ENCODE measurements around the gene FAM193B.
"Not testable (repeated sequence)": the region's sequence is repeated elsewhere in the genome, so short reads cannot be mapped to it uniquely, and the experiment has no call there.

The FAM193B gene

DNA sequence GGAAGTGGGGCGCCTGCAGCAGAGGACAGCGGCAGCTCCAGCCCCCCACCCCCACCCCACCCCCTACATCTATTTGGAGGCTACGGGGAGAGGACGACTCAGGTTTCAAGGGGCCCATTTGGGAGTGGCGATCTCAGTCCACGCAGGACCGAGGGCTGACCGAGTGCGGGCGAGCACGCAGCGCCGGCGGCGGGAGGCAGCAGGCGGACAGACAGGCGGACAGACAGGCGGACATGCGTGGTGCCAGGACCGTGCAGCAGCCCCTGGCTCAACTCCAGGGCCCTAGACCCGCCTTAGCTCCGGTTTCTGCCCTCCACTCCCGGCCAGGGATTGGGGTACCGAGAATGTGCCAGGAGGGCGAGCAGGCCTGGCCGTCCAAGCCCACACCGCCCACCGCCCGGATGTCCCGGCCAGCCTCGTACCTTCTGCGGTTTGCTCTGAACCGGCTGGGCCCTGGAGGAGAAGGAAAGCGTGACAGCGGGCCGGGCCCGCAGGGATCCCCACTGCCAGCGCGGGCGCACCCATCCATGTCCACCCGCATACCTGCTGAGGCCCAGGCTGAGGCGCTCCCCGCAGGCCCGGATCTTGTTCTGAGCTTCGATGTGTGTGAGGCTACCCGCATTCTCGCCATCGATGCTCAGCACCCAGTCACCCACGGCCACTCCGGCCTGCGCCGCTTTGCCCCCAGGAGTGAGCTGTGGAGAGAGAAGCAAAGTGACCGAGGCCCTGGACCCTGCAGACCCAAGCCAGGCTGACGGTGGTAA lies 62.2 kb downstream of the FAM193B start:
- H3K9ac ChIP-seq (ENCODE audit: low read length): no peak overlapping the region
- H3K4me3 ChIP-seq (ENCODE audit: low read length): no peak overlapping the region
- H3K9me3 ChIP-seq (ENCODE audit: control insufficient read depth, low read length): no peaks in the 10 kb centered on the region
- H3K36me3 ChIP-seq (ENCODE audit: control insufficient read depth, insufficient read depth, low read length): peaks cover 6% of the 10 kb centered on the region
- peaks cover 39% of the 10 kb centered on the region for H3K4me1 ChIP-seq (ENCODE audit: control insufficient read depth, insufficient read depth, low read length)
- H3K27me3 ChIP-seq (ENCODE audit: control insufficient read depth, insufficient read depth, low read length): peaks cover 8% of the 10 kb centered on the region

GRCh38 chr5:177491429-177491945 lies 62.9 kb downstream of the FAM193B start:
- peaks cover 38% of the 10 kb centered on the region for H3K4me1 ChIP-seq (ENCODE audit: control insufficient read depth, insufficient read depth, low read length)
- no peak overlapping the region for H3K4me3 ChIP-seq (ENCODE audit: low read length)
- peaks cover 7% of the 10 kb centered on the region for H3K27me3 ChIP-seq (ENCODE audit: control insufficient read depth, insufficient read depth, low read length)
- H3K9ac ChIP-seq (ENCODE audit: low read length): no peak overlapping the region
- no peaks in the 10 kb centered on the region for H3K9me3 ChIP-seq (ENCODE audit: control insufficient read depth, low read length)
- peaks cover 6% of the 10 kb centered on the region for H3K36me3 ChIP-seq (ENCODE audit: control insufficient read depth, insufficient read depth, low read length)

GRCh38 chr5:177490992-177491391 lies 63.4 kb downstream of the FAM193B start:
- Histone ChIP-seq H3K9ac (ENCODE audit: low read length) (no peak overlapping the region), H3K4me3 (ENCODE audit: low read length) (no peak overlapping the region), H3K27me3 (ENCODE audit: control insufficient read depth, insufficient read depth, low read length) (peaks cover 4% of the 10 kb centered on the region), H3K36me3 (ENCODE audit: control insufficient read depth, insufficient read depth, low read length) (peaks cover 6% of the 10 kb centered on the region), H3K4me1 (ENCODE audit: control insufficient read depth, insufficient read depth, low read length) (peaks cover 33% of the 10 kb centered on the region), H3K9me3 (ENCODE audit: control insufficient read depth, low read length) (no peaks in the 10 kb centered on the region)

GRCh38 chr5:177490311-177490991 lies 63.9 kb downstream of the FAM193B start:
- peaks cover 28% of the 10 kb centered on the region for H3K4me1 ChIP-seq (ENCODE audit: control insufficient read depth, insufficient read depth, low read length)
- no peaks in the 10 kb centered on the region for H3K27me3 ChIP-seq (ENCODE audit: control insufficient read depth, insufficient read depth, low read length)
- no peaks in the 10 kb centered on the region for H3K9me3 ChIP-seq (ENCODE audit: control insufficient read depth, low read length)
- peaks cover 6% of the 10 kb centered on the region for H3K36me3 ChIP-seq (ENCODE audit: control insufficient read depth, insufficient read depth, low read length)
- H3K4me3 ChIP-seq (ENCODE audit: low read length): no peak overlapping the region
- H3K9ac ChIP-seq (ENCODE audit: low read length): no peak overlapping the region

GRCh38 chr5:177489119-177489716 lies 65.1 kb downstream of the FAM193B start:
- H3K4me1 ChIP-seq (ENCODE audit: control insufficient read depth, insufficient read depth, low read length): peaks cover 16% of the 10 kb centered on the region
- H3K27me3 ChIP-seq (ENCODE audit: control insufficient read depth, insufficient read depth, low read length): no peaks in the 10 kb centered on the region
- H3K4me3 ChIP-seq (ENCODE audit: low read length): no peak overlapping the region
- H3K9me3 ChIP-seq (ENCODE audit: control insufficient read depth, low read length): no peaks in the 10 kb centered on the region
- H3K9ac ChIP-seq (ENCODE audit: low read length): no peak overlapping the region
- peaks cover 6% of the 10 kb centered on the region for H3K36me3 ChIP-seq (ENCODE audit: control insufficient read depth, insufficient read depth, low read length)

DNA sequence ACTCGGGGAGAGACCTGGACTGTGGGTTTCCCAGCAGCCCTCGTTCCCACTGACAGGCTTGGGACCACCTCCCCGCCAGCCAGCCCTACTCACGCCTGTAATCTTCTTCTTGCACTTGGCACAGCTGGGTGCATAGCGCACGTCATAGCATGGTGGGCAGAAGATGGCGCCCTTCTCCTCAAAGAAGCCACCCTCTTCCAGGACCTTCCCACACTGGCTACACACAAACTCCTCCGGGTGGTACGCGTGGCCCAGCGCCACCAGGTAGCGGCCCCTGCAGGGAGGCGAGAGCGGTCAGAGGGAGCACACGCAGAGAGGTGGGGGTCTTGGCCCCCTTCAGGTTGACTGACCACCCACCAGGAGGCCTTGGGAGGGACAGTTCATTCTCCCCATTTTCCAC lies 66.4 kb downstream of the FAM193B start:
- Histone ChIP-seq H3K9ac (ENCODE audit: low read length) (no peak overlapping the region), H3K4me3 (ENCODE audit: low read length) (no peak overlapping the region), H3K9me3 (ENCODE audit: control insufficient read depth, low read length) (no peaks in the 10 kb centered on the region), H3K27me3 (ENCODE audit: control insufficient read depth, insufficient read depth, low read length) (no peaks in the 10 kb centered on the region), H3K36me3 (ENCODE audit: control insufficient read depth, insufficient read depth, low read length) (peaks cover 6% of the 10 kb centered on the region), H3K4me1 (ENCODE audit: control insufficient read depth, insufficient read depth, low read length) (peaks cover 12% of the 10 kb centered on the region)

- no peaks in the 10 kb centered on the region for H3K27me3 ChIP-seq (ENCODE audit: control insufficient read depth, insufficient read depth, low read length)
Observed at GRCh38 chr5:177487144-177487543, 67.2 kb downstream of the FAM193B start.

GRCh38 chr5:177486256-177486655 lies 68.1 kb downstream of the FAM193B start:
- Histone ChIP-seq H3K9ac (ENCODE audit: low read length) (no peak overlapping the region), H3K27me3 (ENCODE audit: control insufficient read depth, insufficient read depth, low read length) (no peaks in the 10 kb centered on the region), H3K4me1 (ENCODE audit: control insufficient read depth, insufficient read depth, low read length) (peaks cover 9% of the 10 kb centered on the region), H3K4me3 (ENCODE audit: low read length) (no peak overlapping the region), H3K9me3 (ENCODE audit: control insufficient read depth, low read length) (no peaks in the 10 kb centered on the region), H3K36me3 (ENCODE audit: control insufficient read depth, insufficient read depth, low read length) (peaks cover 6% of the 10 kb centered on the region)

More at GRCh38 chr5:177487144-177487543, 67.2 kb downstream of the FAM193B start:
- Histone ChIP-seq H3K9me3 (ENCODE audit: control insufficient read depth, low read length) (no peaks in the 10 kb centered on the region), H3K4me3 (ENCODE audit: low read length) (no peak overlapping the region), H3K9ac (ENCODE audit: low read length) (no peak overlapping the region), H3K36me3 (ENCODE audit: control insufficient read depth, insufficient read depth, low read length) (peaks cover 6% of the 10 kb centered on the region), H3K4me1 (ENCODE audit: control insufficient read depth, insufficient read depth, low read length) (peaks cover 9% of the 10 kb centered on the region)

DNA sequence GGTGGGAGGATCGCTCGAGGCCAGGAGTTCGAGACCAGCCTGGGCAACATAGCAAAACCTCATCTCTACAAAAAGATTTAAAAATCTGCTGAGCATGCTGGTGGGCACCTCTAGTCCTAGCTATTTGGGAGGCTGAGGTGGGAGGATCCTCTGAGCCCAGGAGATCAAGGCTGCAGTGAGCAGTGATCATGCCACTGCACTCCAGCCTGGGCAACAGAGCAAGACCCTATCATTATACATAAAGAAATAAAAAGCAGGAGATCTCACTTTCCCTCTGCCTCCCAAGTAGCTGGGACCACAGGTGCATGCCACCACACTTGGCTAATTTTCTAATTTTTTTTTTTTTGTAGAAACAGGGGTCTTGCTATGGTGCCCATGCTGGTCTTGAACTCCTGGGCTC lies 68.6 kb downstream of the FAM193B start:
- not testable (repeated sequence) for H3K4me3 ChIP-seq (ENCODE audit: low read length); H3K9me3 ChIP-seq (ENCODE audit: control insufficient read depth, low read length); H3K9ac ChIP-seq (ENCODE audit: low read length); H3K4me1 ChIP-seq (ENCODE audit: control insufficient read depth, insufficient read depth, low read length); H3K36me3 ChIP-seq (ENCODE audit: control insufficient read depth, insufficient read depth, low read length); H3K27me3 ChIP-seq (ENCODE audit: control insufficient read depth, insufficient read depth, low read length)

GRCh38 chr5:177484902-177485549 lies 69.3 kb downstream of the FAM193B start:
- no peak overlapping the region for H3K9ac ChIP-seq (ENCODE audit: low read length)
- H3K4me3 ChIP-seq (ENCODE audit: low read length): no peak overlapping the region
- peaks cover 9% of the 10 kb centered on the region for H3K4me1 ChIP-seq (ENCODE audit: control insufficient read depth, insufficient read depth, low read length)
- peaks cover 6% of the 10 kb centered on the region for H3K36me3 ChIP-seq (ENCODE audit: control insufficient read depth, insufficient read depth, low read length)
- H3K9me3 ChIP-seq (ENCODE audit: control insufficient read depth, low read length): no peaks in the 10 kb centered on the region
- H3K27me3 ChIP-seq (ENCODE audit: control insufficient read depth, insufficient read depth, low read length): no peaks in the 10 kb centered on the region

GRCh38 chr5:177483994-177484901 lies 70.1 kb downstream of the FAM193B start:
- no peaks in the 10 kb centered on the region for H3K27me3 ChIP-seq (ENCODE audit: control insufficient read depth, insufficient read depth, low read length)
- H3K9me3 ChIP-seq (ENCODE audit: control insufficient read depth, low read length): no peaks in the 10 kb centered on the region
- peaks cover 9% of the 10 kb centered on the region for H3K4me1 ChIP-seq (ENCODE audit: control insufficient read depth, insufficient read depth, low read length)
- no peak overlapping the region for H3K4me3 ChIP-seq (ENCODE audit: low read length)
- peaks cover 6% of the 10 kb centered on the region for H3K36me3 ChIP-seq (ENCODE audit: control insufficient read depth, insufficient read depth, low read length)
- no peak overlapping the region for H3K9ac ChIP-seq (ENCODE audit: low read length)
